WTC11 (cell line): ENCODE data around the gene SPI1. TPM values are rescaled to one million over a fixed set of nuclear protein-coding genes. Genes with fewer than 3 reads are reported as not detected.

ENCODE experiments used
- ATAC-seq: fragments of 200-7000 bp; cut with Tn5 transposase; 2 replicates; pipeline ENCODE4 v1.10.0; 2021; ENCODE audit warnings: mild to moderate bottlenecking, moderate library complexity
- CTCF ChIA-PET: fragments of 300-600 bp; sonication (Branson Sonifier 250); formaldehyde crosslinking; loops from one replicate; lab custom pipeline; 2021; ENCODE audit warnings: antibody characterized with exemption; lab: Charles Lee
- POLR2A ChIA-PET: fragments of 350-600 bp; sonication (Branson Sonifier 250); formaldehyde crosslinking; loops from one replicate; lab custom pipeline; 2021; ENCODE audit warnings: antibody characterized with exemption; lab: Charles Lee
- DNase-seq: peaks from one replicate; pipeline ENCODE4 v3.0.0; 2021; ENCODE audit warnings: low spot score
- H3K27ac Mint-ChIP-seq: 2 replicates; pipeline ENCODE4 v1.8.0; 2021; ENCODE audit warnings: mixed read lengths
- H3K27me3 Mint-ChIP-seq: 2 replicates; pipeline ENCODE4 v1.8.0; 2021; ENCODE audit warnings: low read depth, mild to moderate bottlenecking, moderate library complexity, mixed read lengths
- H3K36me3 Mint-ChIP-seq: 2 replicates; pipeline ENCODE4 v1.8.0; 2021; ENCODE audit warnings: mixed read lengths
- H3K4me1 Mint-ChIP-seq: 2 replicates; pipeline ENCODE4 v1.8.0; 2022; ENCODE audit warnings: mixed read lengths
- H3K4me3 Mint-ChIP-seq: 2 replicates; pipeline ENCODE4 v1.8.0; 2021; ENCODE audit warnings: mild to moderate bottlenecking, moderate library complexity, mixed read lengths
- H3K9me3 Mint-ChIP-seq: 2 replicates; pipeline ENCODE4 v1.8.0; 2021; ENCODE audit warnings: mixed read lengths
- AR ChIP-seq: fragments of 250-450 bp; sonication (Bioruptor Pico); IDR thresholded peaks from 2 replicates; pipeline ENCODE4 v1.9.0; 2021; ENCODE audit warnings: mild to moderate bottlenecking
- ATF6 ChIP-seq: sonication (generic); formaldehyde crosslinking; IDR thresholded peaks from 2 replicates; pipeline ENCODE4 v1.8.1; 2023; ENCODE audit warnings: mild to moderate bottlenecking, missing genetic modification reagents
- E2F4 ChIP-seq: sonication (generic); formaldehyde crosslinking; IDR thresholded peaks from 2 replicates; pipeline ENCODE4 v1.8.1; 2022; ENCODE audit warnings: low read depth, mild to moderate bottlenecking, moderate library complexity, missing genetic modification reagents, borderline replicate concordance
- FOXP1 ChIP-seq: sonication (generic); formaldehyde crosslinking; IDR thresholded peaks from 2 replicates; pipeline ENCODE4 v1.8.0; 2022; ENCODE audit warnings: missing genetic modification reagents, mild to moderate bottlenecking, moderate library complexity, borderline replicate concordance
- GRHL2 ChIP-seq: fragments of 250-450 bp; sonication (Bioruptor Pico); IDR thresholded peaks from 2 replicates; pipeline ENCODE4 v1.8.0; 2022; ENCODE audit warnings: mild to moderate bottlenecking, moderate library complexity; ENCODE audit not compliant: insufficient replicate concordance, severe bottlenecking
- MXD4 ChIP-seq: fragments of 250-450 bp; sonication (Bioruptor Pico); IDR thresholded peaks from 2 replicates; pipeline ENCODE4 v1.8.0; 2021; ENCODE audit warnings: mild to moderate bottlenecking, moderate library complexity, borderline replicate concordance
- PREB ChIP-seq: sonication (generic); formaldehyde crosslinking; IDR thresholded peaks from 2 replicates; pipeline ENCODE4 v1.8.1; 2022; ENCODE audit warnings: mild to moderate bottlenecking, missing genetic modification reagents, moderate library complexity, borderline replicate concordance
- ZBTB43 ChIP-seq: sonication (generic); formaldehyde crosslinking; IDR thresholded peaks from 2 replicates; pipeline ENCODE4 v1.8.1; 2023; ENCODE audit warnings: mild to moderate bottlenecking, missing genetic modification reagents
- ZNF121 ChIP-seq: sonication (generic); formaldehyde crosslinking; IDR thresholded peaks from 2 replicates; pipeline ENCODE4 v1.8.0; 2023; ENCODE audit warnings: missing genetic modification reagents
- ZNF317 ChIP-seq: sonication (generic); formaldehyde crosslinking; IDR thresholded peaks from 2 replicates; pipeline ENCODE4 v1.8.1; 2023; ENCODE audit warnings: low read depth, mild to moderate bottlenecking, moderate library complexity, missing genetic modification reagents, borderline replicate concordance
- ZNF423 ChIP-seq: fragments of 250-450 bp; sonication (Bioruptor Pico); IDR thresholded peaks from 2 replicates; pipeline ENCODE4 v2.1.2; 2022; ENCODE audit warnings: mild to moderate bottlenecking, moderate library complexity
- ZSCAN18 ChIP-seq: fragments of 250-450 bp; sonication (Bioruptor Pico); IDR thresholded peaks from 2 replicates; pipeline ENCODE4 v2.1.2; 2022; ENCODE audit warnings: mild to moderate bottlenecking, moderate library complexity
- total RNA-seq: library from RNA; stranded (reverse); gene quantifications from 3 replicates; pipeline ENCODE4 v1.2.3, GENCODE V29; 2021
- TF ChIP-seq, protein P1 (sequence below): fragments of 250-450 bp; sonication (Bioruptor Pico); IDR thresholded peaks from 2 replicates; pipeline ENCODE4 v1.9.0; 2021; ENCODE audit warnings: moderate library complexity, mild to moderate bottlenecking, inconsistent platforms, borderline replicate concordance
- TF ChIP-seq, protein P2 (sequence below): sonication (generic); formaldehyde crosslinking; IDR thresholded peaks from 2 replicates; pipeline ENCODE4 v1.8.0; 2023; ENCODE audit warnings: missing genetic modification reagents
- TF ChIP-seq, protein P3 (sequence below): sonication (generic); formaldehyde crosslinking; conservative IDR thresholded peaks from 2 replicates; pipeline ENCODE4 v1.8.1; 2023; ENCODE audit warnings: mild to moderate bottlenecking, low read depth, missing genetic modification reagents, moderate library complexity

Gene SPI1
- total RNA-seq, 1 experiment from 2014 or later = 0.59 TPM

DNA sequence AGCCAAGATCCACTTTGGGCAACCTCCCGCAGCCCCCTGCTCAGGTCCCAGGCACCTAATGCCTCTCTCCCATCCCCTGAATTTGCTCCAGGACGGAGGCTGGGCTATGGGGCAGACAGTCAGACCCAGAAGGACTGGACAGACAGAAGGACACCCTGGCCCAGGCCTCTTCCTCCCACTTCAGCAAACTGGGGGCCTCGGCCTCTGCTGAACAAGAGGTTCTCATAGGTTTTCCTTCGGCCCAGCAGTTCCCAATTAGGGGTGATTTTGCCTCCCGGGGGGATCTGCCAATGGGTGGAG, 3.7 kb downstream of the SPI1 start (continued):
- TF ChIP-seq, protein P1, sequence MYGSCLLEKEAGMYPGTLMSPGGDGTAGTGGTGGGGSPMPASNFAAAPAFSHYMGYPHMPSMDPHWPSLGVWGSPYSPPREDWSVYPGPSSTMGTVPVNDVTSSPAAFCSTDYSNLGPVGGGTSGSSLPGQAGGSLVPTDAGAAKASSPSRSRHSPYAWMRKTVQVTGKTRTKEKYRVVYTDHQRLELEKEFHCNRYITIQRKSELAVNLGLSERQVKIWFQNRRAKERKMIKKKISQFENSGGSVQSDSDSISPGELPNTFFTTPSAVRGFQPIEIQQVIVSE (CRISPR knock-in tag) = no peak
- TF ChIP-seq GRHL2 (CRISPR knock-in tag) (no peak), ATF6 (CRISPR knock-in tag) (no peak), ZSCAN18 (CRISPR knock-in tag) (no peak), AR (CRISPR knock-in tag) (no peak), ZNF317 (CRISPR knock-in tag) (no peak), E2F4 (CRISPR knock-in tag) (no peak), PREB (no peak), ZBTB43 (CRISPR knock-in tag) (no peak)
- TF ChIP-seq, protein P2, sequence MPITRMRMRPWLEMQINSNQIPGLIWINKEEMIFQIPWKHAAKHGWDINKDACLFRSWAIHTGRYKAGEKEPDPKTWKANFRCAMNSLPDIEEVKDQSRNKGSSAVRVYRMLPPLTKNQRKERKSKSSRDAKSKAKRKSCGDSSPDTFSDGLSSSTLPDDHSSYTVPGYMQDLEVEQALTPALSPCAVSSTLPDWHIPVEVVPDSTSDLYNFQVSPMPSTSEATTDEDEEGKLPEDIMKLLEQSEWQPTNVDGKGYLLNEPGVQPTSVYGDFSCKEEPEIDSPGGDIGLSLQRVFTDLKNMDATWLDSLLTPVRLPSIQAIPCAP (CRISPR knock-in tag) = no peak
- TF ChIP-seq, all 79 proteins: peak for 0

DNA sequence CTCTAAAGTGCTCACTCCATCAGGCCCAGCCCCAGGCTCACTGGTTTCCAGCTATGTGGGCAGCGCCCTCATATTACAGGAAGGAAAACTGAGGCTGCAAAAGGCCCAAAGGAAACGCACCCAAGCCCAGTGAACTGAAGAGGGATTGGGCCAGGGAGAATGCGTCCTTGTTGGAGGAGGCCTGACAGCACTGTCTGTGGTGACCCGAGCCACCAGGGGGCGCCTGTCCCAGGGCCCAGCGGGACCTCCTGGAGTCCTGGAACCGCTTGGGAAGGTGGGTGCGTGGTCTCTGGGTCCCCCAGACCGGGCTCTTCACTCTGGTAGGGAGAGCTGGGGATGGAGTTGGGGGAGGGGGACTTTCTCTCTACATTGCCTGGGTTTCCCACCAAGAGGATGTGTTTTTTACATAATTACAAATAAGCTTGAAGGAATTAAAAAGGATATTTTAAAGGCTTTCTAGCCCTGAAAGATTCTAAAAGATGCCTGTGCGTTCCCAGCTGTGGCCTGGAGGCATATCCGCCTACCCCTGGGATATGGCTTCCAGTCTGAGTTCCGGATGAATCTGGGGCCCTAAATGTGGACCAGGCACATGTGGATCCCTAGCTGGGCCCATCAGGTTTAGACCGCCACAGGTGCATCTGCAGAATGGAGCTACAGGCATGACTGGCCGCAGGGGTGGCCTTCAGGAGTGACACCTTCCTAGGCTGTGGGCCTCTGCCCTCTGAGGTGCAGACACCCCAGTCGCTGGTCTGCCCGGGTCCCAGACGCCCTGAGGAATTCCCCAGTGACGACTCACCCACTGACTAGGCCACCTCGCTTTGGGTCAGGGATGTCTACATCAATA, 4.2 kb downstream of the SPI1 start:
- H3K27me3 Mint-ChIP-seq = no peaks in the 10 kb centered on the region
- peaks cover 2% of the 10 kb centered on the region; the same call in 1 of the 2 replicates for H3K4me1 Mint-ChIP-seq
- no peak overlapping the region for H3K27ac Mint-ChIP-seq
- ChIA-PET POLR2A (no interaction called here), CTCF (interaction anchor here (0.6 to 3.2 kb wide), 25 partner anchors 9 to 189 kb away, joined by 3 to 33 read pairs (median 5); partner anchors contain the start of genes NR1H3 and SLC39A13)
- no peak overlapping the region for H3K4me3 Mint-ChIP-seq
- ATAC-seq (peak; percentile 84), DNase-seq (peak; percentile 90)
- no peaks in the 10 kb centered on the region for H3K36me3 Mint-ChIP-seq
- no peaks in the 10 kb centered on the region for H3K9me3 Mint-ChIP-seq
- TF ChIP-seq ZNF121 = peak; percentile 68; the same call in 1 of the 2 replicates
- TF ChIP-seq FOXP1 = no peak
- TF ChIP-seq ZSCAN18 (CRISPR knock-in tag) = no peak
- no peak for TF ChIP-seq MXD4 (CRISPR knock-in tag)
- TF ChIP-seq ZNF423 (CRISPR knock-in tag) = peak; percentile 90
- TF ChIP-seq, protein P3, sequence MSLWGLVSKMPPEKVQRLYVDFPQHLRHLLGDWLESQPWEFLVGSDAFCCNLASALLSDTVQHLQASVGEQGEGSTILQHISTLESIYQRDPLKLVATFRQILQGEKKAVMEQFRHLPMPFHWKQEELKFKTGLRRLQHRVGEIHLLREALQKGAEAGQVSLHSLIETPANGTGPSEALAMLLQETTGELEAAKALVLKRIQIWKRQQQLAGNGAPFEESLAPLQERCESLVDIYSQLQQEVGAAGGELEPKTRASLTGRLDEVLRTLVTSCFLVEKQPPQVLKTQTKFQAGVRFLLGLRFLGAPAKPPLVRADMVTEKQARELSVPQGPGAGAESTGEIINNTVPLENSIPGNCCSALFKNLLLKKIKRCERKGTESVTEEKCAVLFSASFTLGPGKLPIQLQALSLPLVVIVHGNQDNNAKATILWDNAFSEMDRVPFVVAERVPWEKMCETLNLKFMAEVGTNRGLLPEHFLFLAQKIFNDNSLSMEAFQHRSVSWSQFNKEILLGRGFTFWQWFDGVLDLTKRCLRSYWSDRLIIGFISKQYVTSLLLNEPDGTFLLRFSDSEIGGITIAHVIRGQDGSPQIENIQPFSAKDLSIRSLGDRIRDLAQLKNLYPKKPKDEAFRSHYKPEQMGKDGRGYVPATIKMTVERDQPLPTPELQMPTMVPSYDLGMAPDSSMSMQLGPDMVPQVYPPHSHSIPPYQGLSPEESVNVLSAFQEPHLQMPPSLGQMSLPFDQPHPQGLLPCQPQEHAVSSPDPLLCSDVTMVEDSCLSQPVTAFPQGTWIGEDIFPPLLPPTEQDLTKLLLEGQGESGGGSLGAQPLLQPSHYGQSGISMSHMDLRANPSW (CRISPR knock-in tag) = no peak
